NB4 (cell line): Measurements from ENCODE around the gene EIF3A.

Source experiments
- MYC ChIP-seq: IDR thresholded peaks from 2 replicates; pipeline ENCODE4 v1.6.1; 2011; ENCODE audit warnings: low read depth, low read length
- POLR2A ChIP-seq: IDR thresholded peaks from 2 replicates; pipeline ENCODE4 v1.6.1; 2011; ENCODE audit warnings: mild to moderate bottlenecking; ENCODE audit not compliant: insufficient read length; ENCODE audit errors: extremely low read depth
- TF ChIP-seq, protein P1 (sequence below): IDR thresholded peaks from one replicate; pipeline ENCODE4 v1.5.1; 2012; ENCODE audit warnings: low read depth, low read length
- TF ChIP-seq, protein P2 (sequence below): IDR thresholded peaks from 2 replicates; pipeline ENCODE4 v1.6.1; 2011; ENCODE audit warnings: low read depth, low read length

GRCh38 chr10:119115926-119116325, 35.3 kb upstream of the EIF3A start:
- TF ChIP-seq, protein P1, sequence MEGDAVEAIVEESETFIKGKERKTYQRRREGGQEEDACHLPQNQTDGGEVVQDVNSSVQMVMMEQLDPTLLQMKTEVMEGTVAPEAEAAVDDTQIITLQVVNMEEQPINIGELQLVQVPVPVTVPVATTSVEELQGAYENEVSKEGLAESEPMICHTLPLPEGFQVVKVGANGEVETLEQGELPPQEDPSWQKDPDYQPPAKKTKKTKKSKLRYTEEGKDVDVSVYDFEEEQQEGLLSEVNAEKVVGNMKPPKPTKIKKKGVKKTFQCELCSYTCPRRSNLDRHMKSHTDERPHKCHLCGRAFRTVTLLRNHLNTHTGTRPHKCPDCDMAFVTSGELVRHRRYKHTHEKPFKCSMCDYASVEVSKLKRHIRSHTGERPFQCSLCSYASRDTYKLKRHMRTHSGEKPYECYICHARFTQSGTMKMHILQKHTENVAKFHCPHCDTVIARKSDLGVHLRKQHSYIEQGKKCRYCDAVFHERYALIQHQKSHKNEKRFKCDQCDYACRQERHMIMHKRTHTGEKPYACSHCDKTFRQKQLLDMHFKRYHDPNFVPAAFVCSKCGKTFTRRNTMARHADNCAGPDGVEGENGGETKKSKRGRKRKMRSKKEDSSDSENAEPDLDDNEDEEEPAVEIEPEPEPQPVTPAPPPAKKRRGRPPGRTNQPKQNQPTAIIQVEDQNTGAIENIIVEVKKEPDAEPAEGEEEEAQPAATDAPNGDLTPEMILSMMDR = no peak
- TF ChIP-seq, protein P2, sequence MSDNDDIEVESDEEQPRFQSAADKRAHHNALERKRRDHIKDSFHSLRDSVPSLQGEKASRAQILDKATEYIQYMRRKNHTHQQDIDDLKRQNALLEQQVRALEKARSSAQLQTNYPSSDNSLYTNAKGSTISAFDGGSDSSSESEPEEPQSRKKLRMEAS = no peak
- TF ChIP-seq POLR2A (no peak), MYC (no peak)
